ENCODE data around the gene CCNG2. TPM values are rescaled to one million over a fixed set of nuclear protein-coding genes. Genes with fewer than 3 reads are reported as not detected.

Gene CCNG2, protein sequence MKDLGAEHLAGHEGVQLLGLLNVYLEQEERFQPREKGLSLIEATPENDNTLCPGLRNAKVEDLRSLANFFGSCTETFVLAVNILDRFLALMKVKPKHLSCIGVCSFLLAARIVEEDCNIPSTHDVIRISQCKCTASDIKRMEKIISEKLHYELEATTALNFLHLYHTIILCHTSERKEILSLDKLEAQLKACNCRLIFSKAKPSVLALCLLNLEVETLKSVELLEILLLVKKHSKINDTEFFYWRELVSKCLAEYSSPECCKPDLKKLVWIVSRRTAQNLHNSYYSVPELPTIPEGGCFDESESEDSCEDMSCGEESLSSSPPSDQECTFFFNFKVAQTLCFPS
- total RNA-seq, result 1 to 10 TPM in 2 of 3 donors, under 1 TPM in 1; 0.30 to 1.0 (median 1.0) TPM

DNA sequence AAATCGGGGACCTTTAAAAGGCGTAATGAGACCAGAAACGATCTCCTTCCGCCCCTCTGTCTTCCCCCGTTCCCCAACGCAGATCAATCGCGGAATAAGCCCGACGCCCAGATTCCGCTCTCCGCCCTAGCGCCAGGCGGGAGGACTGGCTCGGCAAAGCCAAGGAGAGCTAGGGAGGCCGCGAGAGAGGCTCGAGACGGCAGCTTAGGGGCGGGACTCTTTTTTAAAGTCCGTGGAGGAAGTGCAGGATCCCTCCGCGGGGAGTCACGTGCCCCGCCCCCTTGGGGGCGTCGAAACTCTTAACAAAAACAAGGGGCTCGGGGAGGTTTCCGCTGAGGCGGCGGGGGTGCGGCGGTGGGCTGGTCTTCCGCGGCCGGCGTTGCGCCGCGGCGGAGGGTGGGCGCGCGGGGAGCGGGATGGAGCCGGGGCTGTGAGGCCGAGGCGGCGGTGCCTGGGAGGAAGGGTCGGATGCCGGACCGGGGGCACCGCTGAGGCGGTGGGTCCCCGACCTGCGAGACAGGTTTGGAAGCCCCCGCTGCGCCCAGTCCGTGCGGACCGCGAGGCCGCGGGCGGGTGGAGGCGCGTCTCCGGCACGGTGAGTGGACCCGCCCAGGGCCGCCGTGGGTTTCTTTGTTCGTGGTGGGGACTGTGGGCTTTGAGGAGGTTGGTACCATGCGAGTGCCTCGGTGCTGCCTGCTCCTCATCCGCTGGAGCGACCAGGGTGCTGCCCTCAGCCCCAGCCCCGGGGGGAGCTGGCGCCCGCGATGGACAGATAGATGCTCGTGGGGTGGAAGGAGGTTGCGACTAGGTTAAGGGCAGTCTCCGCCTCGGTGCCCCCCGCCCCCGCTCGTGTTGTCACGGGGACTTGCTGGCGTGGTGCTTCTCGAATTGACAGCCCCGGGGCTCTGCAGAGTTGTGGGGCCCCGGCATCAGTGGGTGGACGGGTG, at the start of gene CCNG2:
Gene CCNG2, plus strand, starts transcription at position 296 of the 947 bp plus-strand sequence. CDS start 1,326 bp downstream, outside the sequence.
- Mint-ChIP-seq H3K4me3 (peak within 1 kb of the TSS; percentile 98), H3K4me1 (ENCODE audit: low read depth) (peaks cover 31% of the 10 kb centered on the region), H3K36me3 (ENCODE audit: insufficient read depth) (peaks cover 8% of the 10 kb centered on the region), H3K27me3 (ENCODE audit: low read depth) (no peaks in the 10 kb centered on the region), H3K9me3 (no peaks in the 10 kb centered on the region)
- peak; percentile 44 for ATAC-seq
- DNase-seq, result peak; percentile 79

DNA sequence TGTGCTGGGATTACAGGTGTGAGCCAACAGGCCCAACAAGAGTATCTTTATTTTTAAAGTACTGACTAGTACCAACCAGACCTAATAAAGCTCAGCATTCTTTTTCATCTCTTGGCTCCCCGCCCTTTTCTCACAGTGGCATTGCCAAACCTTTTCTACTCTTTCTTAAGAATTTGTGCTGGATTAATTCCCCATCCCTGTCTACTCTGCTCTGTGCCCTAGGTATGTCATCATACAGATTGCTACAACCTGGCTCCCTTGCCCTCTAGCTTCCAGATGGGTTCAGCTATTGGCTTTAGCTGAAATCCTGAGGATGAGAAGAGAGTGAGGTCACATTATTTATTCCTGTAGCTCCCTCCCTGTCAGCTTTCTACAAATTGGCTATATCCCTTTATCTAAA, 46.3 kb upstream of the CCNG2 start:
- no peak for DNase-seq
- no peaks in the 10 kb centered on the region for H3K4me1 Mint-ChIP-seq (ENCODE audit: low read depth)
- no peak for ATAC-seq
- no peak overlapping the region for H3K4me3 Mint-ChIP-seq
- no peaks in the 10 kb centered on the region for H3K9me3 Mint-ChIP-seq
- H3K36me3 Mint-ChIP-seq (ENCODE audit: insufficient read depth), result no peaks in the 10 kb centered on the region
- H3K27me3 Mint-ChIP-seq (ENCODE audit: low read depth), result no peaks in the 10 kb centered on the region

DNA sequence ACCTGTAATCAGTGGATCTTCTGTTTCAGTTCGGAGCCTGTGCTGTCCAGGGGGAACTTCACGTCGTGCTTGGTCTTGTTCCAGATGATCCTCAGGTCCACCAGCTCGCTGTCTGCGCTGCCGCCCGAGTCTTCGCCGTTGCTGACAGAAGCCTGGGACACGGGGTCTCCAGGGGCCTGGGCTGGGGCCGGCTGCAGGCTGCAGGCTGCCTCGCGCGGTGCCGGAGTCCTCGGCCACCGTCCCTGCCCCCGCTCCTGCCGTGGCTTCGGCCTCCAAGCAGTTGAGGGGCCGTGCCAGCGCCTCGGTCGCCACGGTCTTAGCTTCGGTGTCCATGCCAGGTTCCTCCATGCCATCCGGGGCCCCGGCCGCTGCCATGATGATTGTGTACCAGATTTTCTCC, 43.9 kb upstream of the CCNG2 start:
- Mint-ChIP-seq H3K9me3 (no peaks in the 10 kb centered on the region), H3K27me3 (ENCODE audit: low read depth) (no peaks in the 10 kb centered on the region)
- ATAC-seq, result no peak

DNA sequence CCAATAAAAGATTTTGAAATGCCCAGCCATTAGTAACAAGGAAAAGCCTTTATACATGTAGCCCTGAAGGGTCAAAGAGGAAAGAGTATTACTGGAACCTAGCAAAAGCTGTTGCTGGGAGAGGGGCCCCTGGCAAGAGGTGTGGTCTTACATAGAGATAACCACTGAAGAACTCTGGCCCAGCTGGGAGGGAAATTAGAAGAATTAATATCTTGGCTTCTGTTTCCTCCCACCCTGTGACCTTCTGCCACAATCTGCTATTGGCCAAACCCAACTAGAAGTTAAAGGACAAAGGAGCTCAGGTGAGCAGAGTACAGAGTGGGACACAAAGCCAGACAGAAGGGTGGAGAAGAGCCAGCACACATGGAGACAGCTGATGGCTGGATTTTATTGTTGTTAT, 39.3 kb upstream of the CCNG2 start:
- DNase-seq (no peak), ATAC-seq (no peak)
- Mint-ChIP-seq H3K9me3 (no peaks in the 10 kb centered on the region), H3K36me3 (ENCODE audit: insufficient read depth) (no peaks in the 10 kb centered on the region), H3K4me3 (no peak overlapping the region), H3K4me1 (ENCODE audit: low read depth) (no peaks in the 10 kb centered on the region), H3K27me3 (ENCODE audit: low read depth) (peaks cover 6% of the 10 kb centered on the region)

More for the DNA sequence above, 43.9 kb upstream of the CCNG2 start:
- Mint-ChIP-seq H3K36me3 (ENCODE audit: insufficient read depth) (no peaks in the 10 kb centered on the region), H3K4me3 (no peak overlapping the region), H3K4me1 (ENCODE audit: low read depth) (no peaks in the 10 kb centered on the region)
- DNase-seq, result no peak

DNA sequence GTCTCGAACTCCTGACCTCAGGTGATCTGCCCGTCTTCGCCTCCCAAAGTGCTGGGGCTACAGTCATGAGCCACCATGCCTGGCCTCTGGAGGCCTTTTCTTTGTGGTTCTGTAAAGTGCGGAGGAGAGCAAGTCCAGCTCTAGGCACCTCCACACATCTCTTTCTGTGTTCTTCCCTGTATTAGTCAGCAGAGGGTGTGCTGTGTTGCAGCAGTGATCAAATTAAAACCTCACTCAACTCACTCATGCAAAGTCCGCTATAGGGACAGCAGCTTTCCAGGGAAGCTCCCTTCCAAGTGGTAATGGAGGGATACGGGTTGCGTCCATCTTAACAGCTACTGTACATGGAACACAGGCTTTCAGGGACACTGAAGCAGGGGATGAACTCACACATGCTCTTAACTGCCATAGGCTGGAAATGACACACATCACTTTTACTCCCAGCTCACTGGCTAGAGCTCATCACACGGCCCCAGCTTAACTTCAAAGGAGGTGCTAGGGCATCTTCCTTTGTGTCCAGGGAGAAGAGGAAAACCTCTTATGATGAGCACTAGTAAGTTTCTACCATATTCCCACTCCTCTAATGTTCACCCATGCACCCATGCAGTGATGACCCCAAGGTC, 36.0 kb upstream of the CCNG2 start:
- no peak for DNase-seq
- Mint-ChIP-seq H3K36me3 (ENCODE audit: insufficient read depth) (no peaks in the 10 kb centered on the region), H3K27me3 (ENCODE audit: low read depth) (peaks cover 6% of the 10 kb centered on the region), H3K4me1 (ENCODE audit: low read depth) (peaks cover 2% of the 10 kb centered on the region), H3K9me3 (no peaks in the 10 kb centered on the region), H3K4me3 (no peak overlapping the region)
- no peak for ATAC-seq

DNA sequence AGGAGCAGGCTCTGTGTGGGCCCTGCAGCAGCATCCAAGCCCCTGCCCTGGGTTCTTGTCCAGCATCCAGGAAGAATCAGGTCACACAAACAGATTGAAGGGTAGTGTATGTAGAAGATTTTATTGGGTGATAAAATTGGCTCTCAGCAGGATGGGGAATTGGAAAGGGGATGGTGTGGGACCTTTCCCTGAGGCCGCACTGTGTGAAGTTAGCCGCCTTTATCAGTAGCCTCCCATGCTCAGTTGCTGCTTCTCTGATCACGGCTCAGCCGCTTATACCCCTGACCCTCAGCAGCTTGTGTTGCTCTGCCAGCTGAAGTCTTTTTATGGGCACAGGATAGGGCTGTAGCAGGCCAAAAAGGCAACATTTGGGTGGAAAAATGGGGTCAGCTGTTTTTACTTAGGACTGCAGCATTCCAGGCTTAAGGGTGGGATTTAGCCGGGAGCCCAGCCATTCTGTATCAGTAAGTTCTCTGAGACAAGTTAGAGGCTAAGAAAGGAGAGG, 35.2 kb upstream of the CCNG2 start:
- Mint-ChIP-seq H3K4me1 (ENCODE audit: low read depth) (peaks cover 2% of the 10 kb centered on the region), H3K27me3 (ENCODE audit: low read depth) (peaks cover 6% of the 10 kb centered on the region), H3K36me3 (ENCODE audit: insufficient read depth) (no peaks in the 10 kb centered on the region), H3K9me3 (no peaks in the 10 kb centered on the region), H3K4me3 (no peak overlapping the region)
- DNase-seq, result no peak
- no peak for ATAC-seq

DNA sequence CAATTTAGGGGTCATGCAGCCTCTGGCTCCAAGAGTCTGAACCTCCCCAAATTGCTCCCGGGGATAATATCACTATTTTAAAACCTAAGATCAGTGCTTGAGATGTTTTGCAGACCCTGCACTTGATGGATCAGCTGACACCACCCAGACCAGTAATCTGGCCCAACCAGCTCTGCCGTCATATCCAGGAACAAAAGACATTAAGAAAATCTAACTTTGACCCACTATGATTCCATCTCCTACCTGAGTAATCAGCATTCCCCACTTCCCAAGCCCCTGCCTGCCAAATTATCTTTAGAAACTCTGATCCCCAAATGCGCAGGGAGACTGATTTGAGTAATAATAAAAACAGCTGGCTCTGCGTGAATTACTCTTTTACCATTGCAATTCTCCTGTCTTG, 34.4 kb upstream of the CCNG2 start:
- Mint-ChIP-seq H3K36me3 (ENCODE audit: insufficient read depth) (no peaks in the 10 kb centered on the region), H3K4me1 (ENCODE audit: low read depth) (peaks cover 11% of the 10 kb centered on the region)

DNA sequence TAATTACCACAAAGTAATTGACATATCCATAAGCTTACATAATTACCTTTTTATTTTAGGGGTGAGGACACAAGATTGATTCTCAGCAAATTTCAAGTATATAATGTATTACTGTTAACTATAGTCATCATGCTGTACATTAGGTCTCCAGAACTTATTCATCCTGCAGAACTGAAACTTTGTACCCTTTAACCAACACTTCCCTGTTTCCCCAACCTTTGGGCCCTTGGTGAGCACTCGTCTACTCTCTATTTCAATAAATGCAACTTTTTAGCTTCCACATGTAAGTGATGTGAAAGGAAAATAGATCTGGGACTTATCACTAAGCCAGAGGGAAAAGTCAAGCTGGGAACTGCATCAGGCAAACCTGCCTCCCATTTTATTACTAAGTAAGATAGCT, 33.6 kb upstream of the CCNG2 start:
- peaks cover 13% of the 10 kb centered on the region for H3K4me1 Mint-ChIP-seq (ENCODE audit: low read depth)

More for the DNA sequence above, 34.4 kb upstream of the CCNG2 start:
- peaks cover 6% of the 10 kb centered on the region for H3K27me3 Mint-ChIP-seq (ENCODE audit: low read depth)
- no peak overlapping the region for H3K4me3 Mint-ChIP-seq
- H3K9me3 Mint-ChIP-seq, result no peaks in the 10 kb centered on the region
- ATAC-seq (no peak), DNase-seq (no peak)

DNA sequence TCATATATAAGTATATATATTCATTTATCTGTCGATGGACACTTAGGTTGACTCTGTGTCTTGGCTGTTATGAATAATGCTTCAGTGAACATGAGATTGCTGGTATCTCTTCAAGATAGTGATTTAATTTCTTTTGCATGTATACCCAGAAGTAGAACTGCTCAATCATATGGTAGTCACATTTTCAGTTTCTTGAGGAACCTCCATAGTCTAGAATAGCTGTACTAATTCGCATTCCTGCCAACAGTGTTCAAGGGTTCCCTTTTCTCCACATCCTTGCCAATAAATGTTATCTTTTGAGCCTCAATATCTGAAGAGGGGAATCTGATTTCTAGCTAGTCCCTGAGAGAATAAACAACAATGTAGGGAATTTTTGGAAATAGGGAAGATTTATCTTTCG, 32.4 kb upstream of the CCNG2 start:
- peaks cover 13% of the 10 kb centered on the region for H3K4me1 Mint-ChIP-seq (ENCODE audit: low read depth)

More for the DNA sequence above, 33.6 kb upstream of the CCNG2 start:
- Mint-ChIP-seq H3K4me3 (no peak overlapping the region), H3K27me3 (ENCODE audit: low read depth) (peaks cover 6% of the 10 kb centered on the region), H3K9me3 (no peaks in the 10 kb centered on the region), H3K36me3 (ENCODE audit: insufficient read depth) (no peaks in the 10 kb centered on the region)
- no peak for DNase-seq
- no peak for ATAC-seq

DNA sequence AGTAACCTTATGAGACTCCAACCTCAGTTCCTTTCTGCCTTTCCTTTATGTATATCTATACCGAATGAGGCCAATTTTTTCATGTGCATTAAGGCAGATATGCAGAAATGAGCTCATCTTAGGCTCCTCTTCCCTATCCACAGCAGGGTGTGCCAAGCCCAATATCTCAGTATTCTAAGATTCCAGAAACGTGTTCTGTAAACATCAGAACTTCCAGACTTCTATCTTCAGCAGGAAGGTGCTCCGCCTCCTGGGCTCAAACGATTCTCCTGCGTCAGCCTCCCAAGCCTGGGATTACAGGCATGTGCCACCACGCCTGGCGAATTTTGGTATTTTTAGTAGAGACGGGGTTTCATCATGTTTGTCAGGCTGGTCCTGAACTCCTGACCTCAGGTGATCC, 31.0 kb upstream of the CCNG2 start:
- peaks cover 8% of the 10 kb centered on the region for H3K27me3 Mint-ChIP-seq (ENCODE audit: low read depth)

More for the DNA sequence above, 32.4 kb upstream of the CCNG2 start:
- Mint-ChIP-seq H3K9me3 (peaks cover 3% of the 10 kb centered on the region), H3K36me3 (ENCODE audit: insufficient read depth) (no peaks in the 10 kb centered on the region), H3K4me3 (no peak overlapping the region), H3K27me3 (ENCODE audit: low read depth) (peaks cover 6% of the 10 kb centered on the region)
- ATAC-seq (no peak), DNase-seq (no peak)

DNA sequence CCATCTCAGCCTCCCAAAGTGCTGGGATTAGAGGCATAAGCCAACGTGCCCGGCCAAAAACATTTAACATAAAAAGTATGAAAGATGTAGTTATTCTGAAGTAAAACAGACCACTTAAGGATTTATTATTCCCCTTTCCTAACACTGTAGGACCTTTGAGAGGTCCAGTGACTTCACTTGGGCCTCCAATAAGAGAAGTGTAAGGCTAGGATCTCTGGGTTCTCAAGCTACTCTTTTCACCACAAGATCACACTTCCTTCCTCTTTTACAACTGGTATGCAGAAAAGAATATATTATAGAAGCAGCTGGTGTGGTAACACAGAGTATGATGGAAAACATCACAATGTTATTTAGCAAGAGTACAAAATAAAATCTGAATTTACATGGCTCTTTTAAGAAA, 30.2 kb upstream of the CCNG2 start:
- Mint-ChIP-seq H3K27me3 (ENCODE audit: low read depth) (peaks cover 5% of the 10 kb centered on the region), H3K4me3 (no peak overlapping the region), H3K9me3 (peaks cover 4% of the 10 kb centered on the region), H3K4me1 (ENCODE audit: low read depth) (peaks cover 13% of the 10 kb centered on the region), H3K36me3 (ENCODE audit: insufficient read depth) (no peaks in the 10 kb centered on the region)
- DNase-seq, result no peak
- no peak for ATAC-seq

More for the DNA sequence above, 31.0 kb upstream of the CCNG2 start:
- Mint-ChIP-seq H3K4me3 (no peak overlapping the region), H3K9me3 (peaks cover 4% of the 10 kb centered on the region), H3K4me1 (ENCODE audit: low read depth) (peaks cover 13% of the 10 kb centered on the region), H3K36me3 (ENCODE audit: insufficient read depth) (no peaks in the 10 kb centered on the region)
- DNase-seq (no peak), ATAC-seq (no peak)

DNA sequence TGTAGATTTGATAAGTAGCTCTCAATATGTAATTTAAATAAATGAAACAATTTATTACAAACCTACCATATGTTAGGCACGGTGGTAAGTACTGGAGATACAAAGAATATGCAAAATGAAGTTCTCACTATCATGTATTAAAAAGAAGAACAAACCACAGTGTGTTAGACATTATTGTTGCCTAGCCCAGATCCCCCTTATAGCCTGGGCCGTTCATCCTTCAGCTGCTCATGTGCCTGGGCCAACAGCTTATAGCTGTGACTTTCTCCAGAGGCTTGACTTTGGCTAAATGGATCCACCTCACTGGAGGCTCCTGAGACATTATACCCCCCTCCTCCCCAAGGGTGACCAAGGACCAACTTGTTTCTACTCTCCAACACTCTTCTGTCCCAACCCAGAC, 29.8 kb upstream of the CCNG2 start:
- H3K36me3 Mint-ChIP-seq (ENCODE audit: insufficient read depth), result no peaks in the 10 kb centered on the region
- no peak for ATAC-seq
- peaks cover 4% of the 10 kb centered on the region for H3K9me3 Mint-ChIP-seq
- peaks cover 13% of the 10 kb centered on the region for H3K4me1 Mint-ChIP-seq (ENCODE audit: low read depth)
- H3K4me3 Mint-ChIP-seq, result no peak overlapping the region
- H3K27me3 Mint-ChIP-seq (ENCODE audit: low read depth), result peaks cover 3% of the 10 kb centered on the region
- no peak for DNase-seq

DNA sequence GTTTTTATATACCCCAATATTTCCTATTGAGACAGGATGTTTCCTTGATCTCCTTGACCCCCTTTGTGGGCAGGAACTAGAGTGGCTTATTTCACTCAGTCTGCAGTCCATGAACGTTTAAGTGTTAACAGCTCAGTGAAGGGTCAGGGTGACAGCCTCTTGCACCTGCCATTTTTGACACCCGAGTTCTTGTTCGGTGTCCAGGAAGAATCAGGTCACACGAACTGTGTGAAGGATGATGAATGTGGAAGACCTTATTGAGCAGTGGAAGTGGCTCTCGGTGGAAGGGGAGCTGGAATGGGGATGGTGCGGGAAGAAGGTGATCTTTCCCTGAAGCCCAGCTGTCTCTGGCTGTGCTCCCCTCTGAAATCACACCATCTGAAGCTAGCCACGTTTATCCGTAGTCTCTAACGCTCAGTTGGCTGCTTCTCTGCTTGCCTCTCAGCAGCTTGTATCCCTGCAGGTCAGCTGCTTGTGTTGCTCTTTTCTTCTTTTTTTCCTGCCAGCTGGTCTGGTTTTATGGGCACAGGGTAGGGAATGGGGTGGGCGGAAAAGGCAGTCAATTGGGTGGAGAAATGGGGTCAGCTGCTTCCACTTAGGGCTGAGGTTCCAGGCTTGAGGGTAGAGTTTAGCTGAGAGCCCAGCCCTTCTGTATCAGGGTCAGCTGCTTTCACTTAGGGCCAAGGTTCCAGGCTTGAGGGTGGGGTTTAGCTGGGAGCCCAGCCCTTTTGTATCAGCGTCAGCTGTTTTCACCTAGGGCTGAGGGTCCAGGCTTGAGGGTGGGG, 29.0 kb upstream of the CCNG2 start:
- DNase-seq (no peak), ATAC-seq (no peak)
- Mint-ChIP-seq H3K9me3 (peaks cover 4% of the 10 kb centered on the region), H3K4me3 (no peak overlapping the region), H3K4me1 (ENCODE audit: low read depth) (peaks cover 13% of the 10 kb centered on the region), H3K36me3 (ENCODE audit: insufficient read depth) (no peaks in the 10 kb centered on the region), H3K27me3 (ENCODE audit: low read depth) (peaks cover 3% of the 10 kb centered on the region)

All from activated T-cell treated with anti-CD3 and anti-CD28 coated beads, Interleukin-2, amount 50 U/mL, for 4 hours (primary cell).